ENCODE measurements around the gene MS4A7.

The MS4A7 gene

DNA sequence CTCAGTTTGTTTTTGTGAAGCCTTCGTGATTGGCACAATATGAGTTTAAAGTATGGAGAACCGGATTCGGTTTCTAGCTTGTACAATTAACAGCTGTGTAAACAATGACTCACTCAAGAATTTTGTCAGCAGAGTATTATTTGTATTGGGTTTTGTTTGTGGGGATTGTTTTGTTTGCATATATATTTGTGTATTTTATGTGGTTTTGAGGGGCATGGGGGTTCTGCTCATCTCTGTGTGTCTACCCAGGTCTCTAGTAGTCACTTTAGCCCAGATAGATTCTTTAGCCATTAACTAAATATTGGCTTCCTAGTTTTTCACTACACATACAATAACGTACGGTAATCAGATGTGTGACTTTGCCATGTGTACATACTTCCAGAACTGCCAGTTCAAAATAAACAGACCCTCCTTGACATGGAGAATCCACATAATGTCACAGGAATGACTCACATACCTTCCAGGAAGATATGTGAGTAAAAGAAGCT is 7.5 kb upstream of the MS4A7 start:
- DNase-seq (ENCODE audit: low read depth, low spot score) = no peak

DNA sequence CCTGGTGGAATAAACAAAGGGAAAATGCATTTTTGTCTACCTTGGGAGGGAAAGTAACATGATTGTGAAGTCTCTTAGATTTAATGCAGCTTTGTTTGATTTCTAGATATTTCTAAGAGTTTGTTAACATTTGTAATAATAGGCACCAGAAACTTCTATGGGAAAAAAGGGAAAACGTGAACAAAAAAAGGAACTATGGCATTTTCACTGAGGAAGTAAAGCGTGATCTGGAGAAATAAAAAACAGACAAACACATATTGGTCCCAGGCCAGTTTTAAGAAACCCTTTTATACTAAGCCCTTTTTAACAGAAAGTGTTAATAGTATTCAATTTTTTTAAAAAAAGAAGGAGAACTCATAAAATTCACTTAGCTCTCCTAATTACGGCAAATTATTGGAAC is 6.9 kb upstream of the MS4A7 start:
- no peak for DNase-seq (ENCODE audit: low read depth, low spot score)

DNA sequence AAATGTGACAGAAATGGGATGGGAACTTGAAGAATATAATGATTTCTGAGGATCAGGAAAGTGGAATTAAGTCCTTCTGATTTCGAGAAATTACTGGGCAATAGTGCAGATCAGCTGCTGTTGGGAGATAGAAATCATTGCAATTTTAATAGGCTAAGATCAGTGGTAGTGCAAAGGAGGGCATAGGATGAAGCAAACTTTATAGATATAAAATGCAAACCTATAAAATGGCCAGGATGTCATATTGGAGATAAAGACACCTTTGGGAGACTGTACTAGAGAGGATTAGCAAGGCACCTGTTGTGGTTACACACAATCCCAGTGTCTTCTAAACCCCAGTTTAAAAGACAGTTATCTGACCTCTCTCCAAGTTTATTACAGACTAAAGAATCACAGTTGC is 6.5 kb upstream of the MS4A7 start:
- no peak for DNase-seq (ENCODE audit: low read depth, low spot score)

DNA sequence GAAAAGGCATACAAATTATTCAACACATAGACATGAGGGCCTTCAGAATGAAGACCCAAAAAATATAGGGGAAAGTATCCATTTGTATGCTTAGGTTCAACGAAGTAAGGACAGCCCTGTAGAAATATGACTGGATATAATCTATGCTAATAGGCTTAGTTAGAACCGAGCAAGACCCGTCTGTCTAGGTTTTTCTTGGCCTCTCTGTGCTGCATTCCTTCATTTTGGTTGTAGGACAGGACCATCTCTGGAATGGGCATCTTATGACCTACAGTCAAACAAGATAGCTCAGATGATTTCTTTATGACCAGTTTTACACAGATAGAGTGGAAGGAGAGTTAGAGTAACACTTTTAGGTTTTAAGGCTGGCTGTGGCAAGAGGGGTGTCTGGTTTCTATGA is 5.6 kb upstream of the MS4A7 start:
- DNase-seq (ENCODE audit: low read depth, low spot score) = no peak

DNA sequence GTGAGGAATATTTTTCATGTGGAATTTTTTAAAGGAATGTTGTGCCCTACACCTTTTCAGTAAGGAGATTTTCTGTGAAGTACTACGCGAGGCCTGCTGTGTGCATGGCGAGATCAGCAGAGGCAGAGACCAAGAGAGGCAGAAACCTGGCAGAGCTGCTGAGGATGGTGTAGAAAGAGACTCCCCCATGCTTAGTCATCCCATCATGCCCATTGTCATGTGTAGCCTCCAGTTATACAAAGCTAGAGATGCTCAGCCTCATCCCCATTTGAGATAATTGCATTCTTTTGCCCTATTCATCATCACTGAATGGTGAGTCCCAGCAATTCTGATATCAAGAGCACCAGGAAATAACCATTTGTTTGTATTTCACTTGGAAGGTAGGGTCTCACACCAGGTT is 3.0 kb upstream of the MS4A7 start:
- no peak for DNase-seq (ENCODE audit: low read depth, low spot score)

DNA sequence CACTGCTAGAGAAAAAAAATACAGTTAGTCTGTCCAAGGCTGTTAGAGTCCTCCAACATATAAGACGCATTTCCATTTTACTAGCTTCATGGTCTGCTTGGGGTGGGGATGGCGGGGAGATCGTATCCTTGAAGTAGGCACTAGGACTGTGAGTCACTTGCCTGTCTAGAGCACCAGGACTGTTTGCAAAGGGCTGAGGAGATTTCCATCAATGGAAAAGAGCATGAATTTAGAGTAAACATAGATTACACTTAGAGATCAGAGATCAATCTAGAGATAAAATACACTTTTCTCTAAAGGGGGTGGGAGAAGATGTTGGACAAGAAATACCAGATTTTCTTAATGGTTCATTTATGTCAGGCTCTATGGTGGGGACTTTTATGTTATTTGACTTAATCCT is 1.7 kb upstream of the MS4A7 start:
- no peak for DNase-seq (ENCODE audit: low read depth, low spot score)

DNA sequence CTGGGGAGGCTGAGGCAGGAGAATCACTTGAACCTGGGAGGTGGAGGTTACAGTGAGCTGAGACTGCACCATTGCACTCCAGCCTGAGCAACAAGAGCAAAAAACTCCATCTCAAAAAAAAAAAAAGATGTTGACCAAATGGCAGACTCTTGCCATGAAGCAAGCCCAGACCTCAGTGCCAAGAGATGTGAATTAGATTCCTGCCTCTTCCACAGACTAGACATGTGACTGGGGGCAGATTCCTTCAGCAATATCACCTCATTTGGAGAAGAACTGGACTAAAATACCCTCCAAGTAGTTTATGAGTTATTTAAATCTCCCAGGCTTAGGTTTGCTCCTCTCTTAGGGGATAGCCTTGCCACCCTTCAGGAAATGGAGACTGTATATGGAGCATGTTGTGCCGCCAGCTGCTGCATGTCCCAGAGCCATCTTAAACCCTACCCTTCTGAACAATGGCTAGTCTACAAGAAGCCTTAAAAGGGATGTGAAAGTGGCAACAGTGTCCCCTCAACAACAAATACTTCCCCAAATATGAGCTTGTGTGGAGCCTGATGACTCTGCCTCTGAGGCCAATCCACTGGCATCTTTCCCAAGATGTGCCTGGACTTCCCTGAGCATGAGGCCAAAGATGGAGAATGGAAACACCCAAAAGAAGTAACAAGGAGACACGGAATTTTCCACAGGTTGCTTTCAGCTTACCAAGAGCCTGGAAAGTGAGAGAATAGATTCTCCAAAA is 763 bp upstream of the MS4A7 start:
- DNase-seq (ENCODE audit: low read depth, low spot score) = no peak

DNA sequence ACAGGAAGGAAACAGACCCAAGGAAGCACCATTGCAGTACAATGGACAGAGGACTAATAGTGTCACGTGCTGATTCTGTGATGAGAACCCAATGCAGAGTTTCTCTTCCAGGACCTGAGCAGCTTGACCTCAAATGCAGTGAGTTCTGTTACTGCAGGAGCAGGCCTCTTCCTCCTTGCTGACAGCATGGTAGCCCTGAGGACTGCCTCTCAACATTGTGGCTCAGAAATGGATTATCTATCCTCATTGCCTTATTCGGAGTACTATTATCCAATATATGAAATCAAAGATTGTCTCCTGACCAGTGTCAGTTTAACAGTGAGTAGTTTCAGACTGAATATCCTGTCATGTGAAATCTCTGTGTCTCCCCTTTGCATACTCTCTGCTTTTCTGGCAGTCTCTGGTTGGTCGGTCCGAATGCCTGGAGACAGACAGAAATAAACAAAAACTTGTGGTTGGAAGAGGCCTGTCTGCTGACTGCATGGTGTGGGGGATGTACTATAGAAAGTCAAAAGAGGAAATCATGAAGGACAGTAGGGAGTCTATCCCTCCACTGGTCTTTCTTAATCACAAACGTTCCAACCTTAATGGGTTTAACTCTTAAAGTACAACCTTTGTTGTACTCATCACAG is 11.1 kb downstream of the MS4A7 start:
- DNase-seq (ENCODE audit: low read depth, low spot score) = no peak

DNA sequence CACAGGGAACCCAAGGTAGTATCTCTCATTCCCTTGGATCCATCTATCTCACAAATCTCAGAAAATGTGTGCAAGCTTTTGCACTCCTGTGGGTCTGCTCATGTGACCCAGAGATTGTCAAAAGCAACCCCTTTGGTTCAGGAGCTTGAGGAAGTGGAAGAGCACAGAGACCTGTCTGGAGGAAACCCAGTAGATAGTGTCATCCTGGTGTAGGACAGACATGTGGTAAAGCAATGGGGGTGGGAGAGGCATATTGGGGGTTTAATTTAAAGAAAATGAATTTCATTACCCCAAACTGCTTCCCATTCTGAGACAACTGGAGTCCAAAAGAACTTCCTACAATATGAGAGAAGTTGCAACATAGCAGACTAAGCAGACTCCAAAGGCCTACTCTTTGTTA is 12.1 kb downstream of the MS4A7 start:
- DNase-seq (ENCODE audit: low read depth, low spot score) = no peak

DNA sequence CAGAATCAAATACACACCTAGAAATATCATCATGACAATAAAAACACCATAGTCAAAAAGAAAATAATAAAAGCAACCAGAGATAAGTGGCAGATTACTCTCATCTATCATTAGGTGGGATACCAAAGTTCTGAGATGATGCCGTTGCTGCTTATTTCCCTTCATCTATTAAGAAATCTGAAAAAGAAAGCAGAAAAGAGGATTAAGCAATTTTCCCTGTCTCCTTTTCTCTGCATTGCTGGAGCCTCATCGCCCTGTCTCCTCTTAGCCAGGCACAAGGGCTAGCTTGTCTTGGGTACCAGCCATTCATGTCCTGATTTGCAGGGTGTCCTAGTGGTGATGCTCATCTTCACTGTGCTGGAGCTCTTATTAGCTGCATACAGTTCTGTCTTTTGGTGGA is 14.0 kb downstream of the MS4A7 start:
- no peak for DNase-seq (ENCODE audit: low read depth, low spot score)

DNA sequence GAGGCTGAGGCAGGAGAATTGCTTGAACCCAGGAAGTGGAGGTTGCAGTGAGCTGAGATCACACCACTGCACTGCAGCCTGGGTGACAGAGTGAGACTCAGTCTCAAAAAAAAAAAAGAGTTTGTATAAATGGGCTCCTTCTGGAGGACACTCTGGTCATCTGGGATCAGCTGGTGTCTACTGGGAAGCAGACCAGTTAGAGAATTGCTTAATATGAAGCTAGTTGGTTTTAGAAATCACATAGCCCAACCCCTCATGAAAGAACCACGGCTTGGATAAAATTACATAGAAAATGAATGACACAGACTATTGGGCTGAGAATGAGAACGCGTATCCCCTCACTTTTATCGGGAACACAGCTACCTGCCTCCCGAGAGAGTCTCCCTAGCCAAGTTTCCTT is 14.7 kb downstream of the MS4A7 start:
- no peak for DNase-seq (ENCODE audit: low read depth, low spot score)

DNA sequence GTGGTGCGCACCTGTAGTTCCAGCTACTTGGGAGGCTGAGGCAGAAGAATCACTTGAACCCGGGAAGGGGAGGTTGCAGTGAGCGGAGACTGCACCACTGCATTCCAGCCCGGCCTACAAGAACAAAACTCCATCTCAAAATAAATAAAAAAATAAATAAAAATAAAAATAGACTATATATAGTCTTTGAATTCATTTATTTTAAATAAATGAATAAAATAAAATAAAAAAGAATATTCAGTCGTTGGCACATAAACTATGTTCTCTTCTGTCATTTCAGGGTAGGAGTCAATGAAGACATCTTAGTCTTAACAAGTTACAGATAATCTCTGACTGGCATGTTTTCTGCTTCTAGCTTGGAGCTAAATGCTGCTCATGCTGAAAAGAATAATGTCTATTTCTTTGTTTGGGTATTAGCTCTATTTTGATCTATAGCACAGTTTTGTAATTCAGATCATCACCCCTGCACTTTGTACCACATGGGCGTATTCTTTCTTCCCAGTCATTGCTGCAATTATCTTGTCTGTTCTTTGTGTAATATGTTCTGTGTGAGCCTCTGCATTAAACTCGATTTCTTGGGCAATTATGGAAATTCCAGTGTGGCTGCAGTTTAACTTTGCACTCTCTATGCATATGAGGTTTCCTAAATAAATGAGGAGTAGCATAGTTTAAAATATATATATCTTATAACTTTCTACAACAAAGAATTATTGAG is 16.5 kb downstream of the MS4A7 start:
- no peak for DNase-seq (ENCODE audit: low read depth, low spot score)

DNA sequence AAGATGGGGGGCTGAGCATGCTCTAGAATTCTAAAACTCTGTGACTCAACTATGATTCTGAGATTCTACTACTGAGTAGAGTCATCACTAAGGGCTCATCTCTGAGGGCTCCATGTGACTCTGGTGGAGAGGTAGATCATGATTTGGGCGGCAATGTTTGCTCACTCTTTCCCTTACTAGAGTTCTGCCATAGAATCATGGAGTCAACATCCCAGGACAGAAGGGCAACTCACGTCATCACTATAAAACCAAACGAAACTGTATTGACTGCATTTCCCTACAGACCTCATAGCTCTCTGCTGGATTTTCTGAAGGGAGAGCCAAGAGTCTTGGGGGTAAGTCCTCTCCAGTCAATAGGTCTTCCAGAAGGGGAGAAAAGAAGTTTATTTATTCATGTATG is 18.1 kb downstream of the MS4A7 start, which contains the start of gene MS4A14:
MS4A14 (plus strand) TSS at position 78 of the 400 bp plus-strand sequence; CDS start at position 198, 120 bp downstream.
- DNase-seq (ENCODE audit: low read depth, low spot score) = no peak

DNA sequence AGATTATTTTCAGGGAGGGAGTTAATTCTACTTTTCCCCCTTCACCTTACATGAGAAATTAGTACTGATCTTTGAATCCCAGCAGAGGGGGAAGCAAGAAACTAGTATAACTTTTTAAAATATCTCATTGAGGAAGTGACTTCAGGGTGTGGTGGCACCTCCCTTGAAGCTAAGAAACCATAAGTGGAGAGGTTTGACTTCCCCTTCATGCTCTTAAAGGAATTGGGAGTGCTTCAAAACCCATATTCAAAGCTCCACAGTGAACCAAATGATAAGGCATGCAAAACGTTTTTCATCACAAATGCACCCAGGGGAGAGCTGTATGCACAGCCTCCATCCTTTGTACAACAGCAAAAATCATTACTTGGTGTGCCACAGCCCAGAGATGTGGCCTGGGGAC is 18.5 kb downstream of the MS4A7 start:
- no peak for DNase-seq (ENCODE audit: low read depth, low spot score)

DNA sequence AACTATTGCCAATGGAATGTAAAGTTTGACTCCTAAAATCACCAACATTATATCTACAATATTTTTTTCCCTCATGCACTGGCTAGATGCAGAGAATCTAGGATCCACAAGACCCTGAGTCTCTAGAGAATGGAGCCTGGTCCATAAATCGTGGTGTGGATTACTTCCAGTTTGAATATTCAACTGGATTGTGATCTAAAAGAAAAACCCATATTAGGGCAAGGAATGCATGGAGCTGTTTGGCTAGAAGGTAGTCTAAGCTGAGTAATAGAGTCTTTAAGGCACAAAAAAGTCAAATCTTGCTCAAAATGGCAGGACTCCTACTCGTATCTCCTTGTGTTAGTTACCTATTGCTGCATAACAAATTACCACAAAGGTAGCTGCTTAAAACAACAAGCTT is 41.7 kb downstream of the MS4A7 start:
- no peak for DNase-seq (ENCODE audit: low read depth, low spot score)

DNA sequence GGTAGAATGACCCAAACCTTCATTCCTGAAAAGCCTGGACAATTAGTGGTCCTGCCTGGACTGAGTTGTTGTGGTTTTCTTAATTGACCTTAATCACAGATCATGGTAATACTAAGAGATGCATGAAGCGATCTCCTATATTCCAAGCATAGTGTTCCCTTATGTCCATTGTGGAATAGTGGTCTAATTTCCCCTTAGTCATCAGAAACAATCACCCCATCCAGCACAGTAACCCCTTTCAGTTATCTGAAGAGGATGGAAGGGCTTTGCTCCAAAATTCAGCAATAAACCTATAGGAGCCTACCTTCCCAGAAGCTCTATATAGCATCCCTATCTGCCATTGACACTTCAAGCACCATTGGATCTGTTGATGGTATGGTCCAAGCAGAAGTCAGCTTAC is 44.3 kb downstream of the MS4A7 start:
- no peak for DNase-seq (ENCODE audit: low read depth, low spot score)

DNA sequence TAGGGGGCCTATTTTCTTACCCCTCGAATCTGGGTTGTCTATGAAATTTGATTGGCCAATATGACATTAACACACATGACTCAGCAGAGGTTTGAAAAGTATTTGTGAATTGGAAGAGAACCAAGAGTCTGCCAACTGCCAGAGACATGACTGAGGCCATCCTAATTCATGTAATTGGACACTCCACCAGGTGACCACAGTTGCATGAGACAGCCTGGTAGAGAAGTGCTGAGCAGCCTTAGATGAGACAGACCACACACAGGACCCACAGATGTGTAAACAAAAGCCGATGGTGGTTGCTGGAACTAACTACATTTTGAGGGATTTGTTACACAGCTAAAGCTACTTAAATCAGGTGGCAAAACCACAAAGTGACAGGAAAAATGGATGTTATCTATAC is 50.2 kb downstream of the MS4A7 start:
- no peak for DNase-seq (ENCODE audit: low read depth, low spot score)

DNA sequence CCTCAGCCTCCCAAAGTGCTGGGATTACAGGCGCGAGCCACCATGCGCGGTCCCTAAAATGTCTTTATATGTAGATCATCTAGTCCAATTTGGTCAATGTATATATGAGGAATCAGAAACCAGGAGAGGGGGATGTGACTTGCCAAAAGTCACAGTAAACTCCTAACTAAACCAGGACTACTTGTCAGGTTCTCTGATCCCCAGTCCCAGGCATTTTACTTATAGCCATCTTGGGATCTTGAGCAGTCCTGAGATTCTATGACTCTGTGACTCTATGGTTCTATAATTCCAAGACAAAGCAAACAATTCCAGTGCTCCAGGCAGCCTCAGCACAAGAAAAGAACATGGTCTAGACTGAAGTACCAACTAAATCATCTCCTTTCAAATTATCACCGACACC is 50.9 kb downstream of the MS4A7 start, which contains the start of gene MS4A5:
MS4A5 (plus strand) TSS at position 301 of the 400 bp plus-strand sequence. CDS start 103 bp downstream, outside the sequence.
- no peak for DNase-seq (ENCODE audit: low read depth, low spot score)

DNA sequence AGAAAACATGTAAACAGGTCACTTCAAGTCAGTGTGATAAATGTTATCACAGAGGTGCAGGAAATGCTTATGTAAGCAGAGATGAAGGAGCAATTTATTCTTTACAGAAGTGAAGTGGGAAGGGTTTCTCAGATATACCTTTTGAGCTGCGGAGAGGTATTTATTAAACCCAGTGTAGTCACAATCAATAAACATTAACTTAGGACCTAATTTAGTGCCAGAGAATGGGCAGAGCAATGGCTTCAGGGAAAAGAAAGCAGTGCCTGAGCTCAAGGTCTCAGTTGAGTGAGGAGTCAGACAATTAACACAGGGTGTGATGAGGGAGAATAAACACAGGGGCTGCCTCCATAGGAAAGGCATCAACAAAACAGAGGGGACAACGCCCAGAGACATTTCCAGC is 52.9 kb downstream of the MS4A7 start:
- DNase-seq (ENCODE audit: low read depth, low spot score) = no peak

DNA sequence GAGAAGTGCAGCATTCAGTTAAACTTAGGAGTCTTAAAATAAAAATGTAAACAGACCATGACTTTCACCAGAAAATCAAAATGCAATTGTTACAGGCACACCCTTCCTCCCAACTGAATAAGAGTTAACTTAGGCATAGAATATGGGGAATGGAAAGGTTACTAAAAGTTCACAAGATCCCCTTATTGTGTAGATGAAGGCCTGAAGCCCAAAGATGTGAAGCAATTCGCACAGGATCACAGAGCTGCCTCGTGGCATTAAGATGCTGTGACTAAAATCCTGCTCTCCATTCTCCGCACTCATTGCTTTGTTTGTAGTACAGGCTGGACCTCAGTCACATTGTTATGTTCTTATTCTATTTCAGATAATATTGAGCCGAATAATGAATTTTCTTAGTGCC is 55.1 kb downstream of the MS4A7 start:
- no peak for DNase-seq (ENCODE audit: low read depth, low spot score)

Measured in activated naive CD8-positive, alpha-beta T cell treated with anti-CD3 and anti-CD28 coated beads, Interleukin-2, amount 50 U/mL, for 16 hours (primary cell).